GM18517 (cell line): Measurements from ENCODE around the gene SLC24A3.

Experiments used
- ATAC-seq: cut with Tn5 transposase; IDR thresholded peaks from one replicate; pipeline ENCODE4 v1.9.1; 2021; ENCODE audit warnings: mild to moderate bottlenecking, moderate library complexity; ENCODE audit not compliant: unreplicated experiment

SLC24A3 gene

GRCh38 chr20:19336631-19337030, 124.2 kb downstream of the SLC24A3 start:
- ATAC-seq: no peak

GRCh38 chr20:19338380-19338779, 125.9 kb downstream of the SLC24A3 start:
- ATAC-seq: no peak

DNA sequence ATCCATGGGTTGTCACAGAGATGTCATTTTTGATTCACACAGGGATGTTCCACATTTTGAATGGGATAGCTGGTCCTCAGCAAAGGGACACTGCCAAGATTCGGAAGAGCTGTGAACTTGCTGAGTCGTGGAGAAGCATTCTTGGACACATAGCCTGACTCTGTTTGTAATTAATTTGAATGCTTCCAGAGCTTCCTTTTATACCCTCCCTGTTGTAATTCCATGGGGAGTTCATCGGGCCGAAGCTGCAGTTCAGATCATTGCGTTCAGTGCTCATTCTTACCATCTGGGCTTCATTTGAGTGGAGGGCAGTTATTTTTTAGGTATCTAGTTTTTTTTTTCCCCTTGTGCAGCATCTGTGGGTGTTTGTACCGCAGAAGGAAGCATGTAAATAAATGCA, 126.5 kb downstream of the SLC24A3 start:
- no peak for ATAC-seq

- no peak for ATAC-seq
Measured at GRCh38 chr20:19341348-19342053, 129.1 kb downstream of the SLC24A3 start.

DNA sequence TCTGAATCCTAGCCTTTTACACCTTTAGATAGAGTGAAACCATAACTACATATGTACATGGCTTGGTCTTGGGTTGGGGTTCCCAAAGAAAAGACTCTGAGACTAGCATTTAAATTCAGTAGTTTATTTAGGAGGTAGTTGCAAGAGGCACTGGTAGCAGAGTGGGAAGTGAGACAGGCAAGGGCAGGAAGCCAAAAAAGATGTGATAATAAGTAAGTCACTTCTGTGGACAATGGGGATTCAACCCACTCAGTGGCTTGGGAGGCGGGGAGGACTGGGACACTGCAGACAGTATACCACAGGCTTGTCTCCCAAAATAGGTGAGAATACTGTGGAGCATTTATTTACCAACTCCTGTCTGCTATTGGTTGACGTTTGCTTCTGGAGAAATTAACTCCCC, 131.9 kb downstream of the SLC24A3 start:
- ATAC-seq: no peak

GRCh38 chr20:19347943-19348456, 135.6 kb downstream of the SLC24A3 start:
- peak; percentile 73 for ATAC-seq

DNA sequence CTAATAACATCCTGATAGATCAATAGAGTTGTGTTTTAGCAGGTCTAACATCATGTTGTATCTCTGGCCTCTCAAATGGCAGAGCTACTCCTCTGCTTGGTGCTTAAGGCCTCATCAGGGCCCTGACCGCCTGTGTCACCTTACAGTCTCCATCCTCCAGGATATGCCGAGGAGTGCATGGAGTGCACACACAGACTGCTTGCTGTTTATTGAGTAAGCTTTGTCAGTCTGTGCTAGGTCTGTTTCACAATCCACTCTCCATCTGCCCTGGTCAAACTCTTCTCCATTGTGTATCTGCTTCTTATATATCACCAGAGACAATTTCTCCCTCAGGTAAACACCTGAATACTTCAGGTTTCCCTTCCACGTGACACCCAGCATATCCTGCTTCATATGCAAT, 136.1 kb downstream of the SLC24A3 start:
- no peak for ATAC-seq

DNA sequence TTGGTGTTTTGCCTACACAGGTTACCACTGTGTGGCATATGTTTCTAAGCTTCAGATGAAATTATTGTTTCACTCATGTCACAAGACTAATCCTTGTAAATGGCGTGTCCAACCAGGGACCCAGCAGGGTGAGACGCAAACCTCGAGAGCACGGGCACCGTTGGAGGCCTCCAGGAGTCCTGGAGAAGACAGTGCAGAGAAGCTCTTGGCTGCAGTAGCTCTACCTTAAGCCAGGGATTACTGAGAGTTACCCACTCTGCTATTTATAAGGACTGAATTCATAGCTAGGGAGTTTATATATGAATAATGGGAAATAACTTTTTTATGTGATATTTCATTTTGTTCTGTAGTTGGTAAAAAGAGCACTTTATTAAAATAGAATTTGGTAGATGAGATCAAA, 137.4 kb downstream of the SLC24A3 start:
- ATAC-seq: no peak

DNA sequence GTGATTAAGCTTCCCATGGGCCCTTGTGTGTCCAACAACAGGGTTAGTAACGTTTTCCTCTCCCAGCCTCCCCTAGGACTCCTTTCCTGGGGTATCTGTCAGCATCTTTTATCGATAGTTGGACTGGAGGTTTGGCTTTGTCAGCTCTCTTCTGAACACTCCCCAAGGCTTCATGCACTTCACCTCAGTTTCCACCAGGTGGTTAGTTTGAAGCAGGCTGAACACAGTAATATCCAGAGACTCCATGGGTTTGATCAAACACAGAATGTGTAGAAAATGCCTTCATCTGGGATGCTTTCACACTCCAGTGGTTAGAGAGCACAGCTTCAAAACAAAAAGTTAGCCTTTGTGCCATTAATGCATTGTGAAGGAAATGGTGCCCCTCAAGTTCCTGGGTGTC, 139.1 kb downstream of the SLC24A3 start:
- no peak for ATAC-seq

- ATAC-seq: no peak
Measured at GRCh38 chr20:19354950-19355349, 142.5 kb downstream of the SLC24A3 start.

- no peak for ATAC-seq
Measured at GRCh38 chr20:19361790-19362189, 149.3 kb downstream of the SLC24A3 start.

DNA sequence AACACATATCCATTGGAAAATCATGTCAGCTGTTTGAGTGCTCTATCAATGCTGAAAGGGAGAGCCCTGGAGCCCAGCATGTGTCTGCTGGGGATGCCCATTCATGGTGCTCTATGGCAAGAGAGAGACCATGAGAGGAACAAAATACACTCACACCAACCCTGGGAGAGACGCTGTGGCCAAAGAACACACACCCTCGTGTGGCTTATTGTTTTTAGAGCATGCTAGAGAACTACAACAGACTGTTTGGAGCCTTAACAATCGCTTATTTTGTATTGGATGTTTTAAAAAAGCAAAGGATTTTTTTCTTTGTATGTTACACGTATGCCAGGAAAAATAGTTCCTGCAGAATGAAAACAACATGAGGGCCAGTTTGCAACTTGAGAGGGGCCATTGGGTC, 151.0 kb downstream of the SLC24A3 start:
- ATAC-seq: no peak

- ATAC-seq: no peak
Measured at GRCh38 chr20:19367591-19367990, 155.1 kb downstream of the SLC24A3 start.

- ATAC-seq: no peak
Measured at GRCh38 chr20:19368351-19368750, 155.9 kb downstream of the SLC24A3 start.

- ATAC-seq: no peak
Measured at GRCh38 chr20:19370076-19371075, 157.9 kb downstream of the SLC24A3 start.

DNA sequence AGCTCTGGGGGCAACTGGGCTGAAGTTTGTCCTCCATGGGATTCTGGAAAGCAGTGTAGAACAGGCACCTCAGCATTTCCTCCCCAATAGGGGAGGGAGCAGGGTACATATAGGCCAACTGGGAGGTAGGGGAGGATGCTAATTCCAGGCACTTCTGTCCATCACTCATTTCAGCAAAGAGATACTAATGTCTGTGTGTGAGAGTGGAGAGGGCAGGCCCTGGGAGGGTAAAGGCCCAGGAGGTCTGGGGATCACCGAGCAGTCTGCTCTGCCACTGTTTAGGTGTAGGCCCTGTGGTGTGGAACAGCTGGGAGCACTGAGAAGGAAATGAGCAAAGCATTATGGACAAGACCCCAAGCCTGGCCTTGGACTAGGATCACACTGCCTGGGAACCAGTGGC, 158.7 kb downstream of the SLC24A3 start:
- ATAC-seq: no peak

GRCh38 chr20:19374216-19374615, 161.8 kb downstream of the SLC24A3 start:
- ATAC-seq: no peak

- ATAC-seq: no peak
Measured at GRCh38 chr20:19375395-19375794, 163.0 kb downstream of the SLC24A3 start.

DNA sequence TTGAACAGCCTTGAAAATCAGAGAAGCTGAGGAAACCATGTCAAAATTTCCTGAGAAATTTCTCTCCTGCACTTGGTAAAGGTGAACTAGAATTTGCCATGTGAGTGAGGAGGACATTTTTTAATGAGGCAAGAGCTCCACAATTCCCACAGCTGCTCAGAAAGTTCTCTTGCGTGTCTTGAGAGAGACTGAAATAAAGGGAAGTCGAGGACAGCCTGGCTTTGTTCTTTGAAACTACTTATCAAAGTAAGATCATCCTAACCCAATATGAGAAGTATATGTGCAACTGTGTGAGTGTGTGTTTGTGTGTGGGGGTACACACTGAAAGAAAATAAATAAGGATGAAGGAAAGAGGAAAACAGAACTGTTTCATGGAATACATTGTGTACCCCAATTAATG, 163.4 kb downstream of the SLC24A3 start:
- ATAC-seq: no peak

DNA sequence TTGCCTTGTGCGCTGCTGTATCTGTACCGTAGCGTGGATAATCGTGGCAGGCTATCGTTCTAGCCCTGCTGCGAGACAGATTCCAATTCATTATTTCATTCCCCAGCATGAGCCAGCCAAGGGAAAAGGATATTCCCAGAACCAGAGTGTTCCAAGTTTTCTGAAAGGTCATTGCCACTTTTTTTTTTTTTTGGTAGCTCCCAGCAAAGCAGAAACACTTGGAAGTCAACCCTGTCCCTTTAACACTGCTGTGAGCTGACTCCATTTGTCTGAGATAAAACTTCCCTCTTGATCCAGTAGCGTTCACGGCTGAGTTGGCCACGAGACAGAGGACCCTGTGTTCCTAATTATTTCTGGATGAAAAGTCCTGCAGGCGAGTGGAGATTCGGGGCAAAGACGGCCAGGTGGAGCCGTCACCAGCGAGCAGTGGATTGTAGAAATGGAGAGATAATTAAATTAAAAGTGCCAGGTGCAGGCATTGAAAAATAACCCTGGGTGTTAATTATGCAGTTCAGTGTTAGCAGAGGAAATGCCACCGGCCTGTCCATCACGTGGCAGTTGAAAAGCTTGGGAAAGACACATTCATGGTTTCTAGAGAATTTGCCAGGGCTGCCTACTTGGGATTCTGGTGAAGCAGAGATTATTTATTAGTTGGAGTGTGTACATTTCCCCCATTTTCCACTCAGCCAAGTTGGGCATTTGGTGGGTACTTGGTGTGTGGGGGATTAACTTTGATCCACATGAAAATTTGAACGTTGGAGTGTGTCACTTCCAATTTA, 164.2 kb downstream of the SLC24A3 start:
- ATAC-seq: no peak

- ATAC-seq: no peak
Measured at GRCh38 chr20:19378058-19378457, 165.6 kb downstream of the SLC24A3 start.
